GM21515 (cell line): ENCODE results near the gene ADGRL3.

Experiments
- ATAC-seq: cut with Tn5 transposase; IDR thresholded peaks from one replicate; pipeline ENCODE4 v1.9.1; 2021; ENCODE audit not compliant: unreplicated experiment

Gene ADGRL3

DNA sequence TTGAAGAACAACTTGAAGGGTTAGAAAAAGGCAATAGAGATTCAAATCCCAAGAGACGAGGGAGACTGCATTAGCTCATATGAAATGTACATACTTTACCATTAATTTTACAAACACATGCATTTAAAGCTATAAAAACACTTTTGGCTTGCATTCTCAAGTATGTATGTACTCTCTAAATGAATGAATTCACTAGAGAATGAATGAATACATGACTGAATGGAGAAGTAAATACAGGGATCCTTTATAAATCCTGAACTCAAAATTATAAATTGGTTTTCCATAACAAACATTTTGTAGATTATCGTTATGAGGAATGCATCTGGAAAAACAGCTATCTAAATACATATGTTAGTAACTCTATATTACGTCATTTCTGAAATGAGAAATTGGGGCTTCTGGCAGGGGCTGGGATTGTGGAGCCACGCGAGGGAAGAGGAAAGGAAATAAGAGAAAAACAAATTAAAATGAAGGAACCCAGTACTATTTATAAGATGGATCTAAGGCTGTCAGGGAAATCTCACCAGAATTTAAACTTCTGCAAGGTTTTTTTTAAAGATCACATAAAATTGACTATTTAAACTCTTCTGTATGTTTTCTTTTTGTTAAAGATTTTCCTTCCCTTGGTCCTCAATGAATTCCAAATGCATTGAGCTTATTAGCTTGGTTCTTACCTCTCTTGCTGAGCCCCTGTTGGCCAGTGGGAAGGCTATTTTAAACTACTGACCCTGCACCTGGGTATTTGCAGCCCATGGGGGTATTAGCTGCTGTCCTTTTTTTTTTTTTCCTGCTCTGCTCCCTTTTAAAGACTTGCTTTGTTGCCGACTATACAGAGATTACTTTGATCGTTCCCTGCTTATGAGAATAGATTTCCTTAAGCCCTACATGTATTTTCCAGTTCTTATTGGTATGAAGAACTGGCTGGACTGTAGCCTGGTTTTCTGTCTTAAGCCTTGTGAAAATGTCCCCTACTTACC, 207.8 kb downstream of the ADGRL3 start:
- ATAC-seq, result no peak

GRCh38 chr4:61408861-61409260, 208.7 kb downstream of the ADGRL3 start:
- no peak for ATAC-seq

- no peak for ATAC-seq
Observed at GRCh38 chr4:61411241-61411640, 211.1 kb downstream of the ADGRL3 start.

DNA sequence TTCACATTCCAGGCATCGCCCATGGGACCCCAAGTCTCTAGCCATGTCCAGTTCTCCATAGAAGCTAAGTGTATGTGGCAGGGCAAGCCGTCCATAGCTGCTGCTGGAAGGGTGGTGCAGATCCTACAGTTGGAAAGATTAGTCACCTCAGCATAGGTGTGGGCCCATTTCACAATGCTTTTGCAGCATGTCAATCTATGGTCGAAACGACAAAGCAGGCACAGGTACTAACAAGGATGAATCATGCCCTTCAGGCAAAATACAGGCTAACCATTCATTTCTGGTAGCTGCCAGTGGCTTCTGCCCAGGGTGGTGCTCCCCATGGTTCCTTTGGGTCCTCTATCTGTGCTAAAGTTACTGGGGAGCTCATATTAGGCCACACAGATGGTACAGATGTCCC, 225.2 kb downstream of the ADGRL3 start:
- no peak for ATAC-seq

GRCh38 chr4:61426229-61426628, 226.1 kb downstream of the ADGRL3 start:
- no peak for ATAC-seq

GRCh38 chr4:61427099-61427817, 227.1 kb downstream of the ADGRL3 start:
- ATAC-seq, result no peak

DNA sequence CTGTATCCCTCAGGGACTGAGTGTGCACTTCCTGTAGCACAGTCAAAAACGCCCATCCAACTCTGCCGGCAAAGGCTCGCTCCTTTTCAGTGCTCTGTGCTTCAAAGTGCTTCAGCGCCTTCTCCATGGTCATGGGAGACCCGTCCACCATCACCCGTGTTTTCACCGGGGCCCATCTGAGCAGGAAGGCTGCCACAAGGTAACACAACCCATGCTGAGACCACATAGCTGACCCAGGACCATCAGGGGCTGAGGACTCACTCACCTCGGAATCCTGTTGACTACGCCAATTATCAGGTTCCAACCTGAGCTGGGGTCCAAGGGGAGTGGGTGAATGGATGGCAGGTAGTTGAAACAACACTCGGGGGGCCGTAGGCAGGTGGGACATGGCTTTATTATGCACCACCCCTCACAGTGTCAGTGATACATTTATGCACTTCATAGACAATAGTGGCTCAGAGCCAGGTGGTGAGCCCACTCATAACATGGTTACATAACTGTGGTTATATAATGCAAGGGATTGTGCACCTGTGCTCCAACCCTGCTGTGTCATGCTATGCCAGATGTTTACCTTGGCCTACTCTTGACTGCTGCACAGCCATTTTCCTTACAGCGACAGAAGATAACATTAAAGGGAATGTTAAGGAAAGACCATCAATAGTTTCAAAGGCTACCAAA, 227.8 kb downstream of the ADGRL3 start:
- ATAC-seq, result no peak

DNA sequence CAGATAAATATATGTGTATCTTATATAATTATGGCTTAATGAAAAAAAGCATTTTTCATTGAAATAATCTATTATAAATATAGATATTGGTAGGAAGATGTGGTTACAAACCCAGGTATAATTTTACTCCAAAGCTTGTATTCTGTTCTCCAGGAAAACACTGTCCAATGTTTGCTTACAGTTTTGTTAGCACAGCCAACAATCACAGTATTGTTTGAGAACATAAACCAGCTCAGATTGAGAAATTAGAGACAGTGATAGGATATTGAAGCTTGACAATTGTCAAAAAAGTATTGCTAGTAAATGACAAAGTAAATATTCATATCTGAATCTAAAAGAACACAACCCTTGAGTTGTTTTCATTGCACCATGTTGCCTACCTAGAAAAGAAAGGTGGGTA, 228.8 kb downstream of the ADGRL3 start:
- no peak for ATAC-seq

DNA sequence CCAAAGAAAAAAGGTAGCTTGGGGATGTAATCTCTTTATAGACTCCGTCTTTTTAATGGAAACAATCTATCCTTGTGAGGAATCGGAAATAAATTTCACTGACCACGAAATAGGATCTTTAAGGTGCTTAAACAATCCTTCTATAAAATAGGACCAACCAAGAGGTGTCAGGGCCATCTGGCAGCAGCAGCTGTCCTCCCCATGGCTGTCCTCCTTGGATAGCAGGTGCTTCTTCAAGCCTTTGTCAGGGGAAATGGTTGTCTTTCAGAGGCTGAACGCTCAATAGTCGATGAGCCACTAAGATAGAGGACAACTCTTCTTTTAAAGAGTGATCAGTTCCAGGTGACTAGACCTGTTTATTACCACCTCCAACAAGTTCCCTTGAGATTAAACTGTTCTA, 231.0 kb downstream of the ADGRL3 start:
- ATAC-seq, result no peak

DNA sequence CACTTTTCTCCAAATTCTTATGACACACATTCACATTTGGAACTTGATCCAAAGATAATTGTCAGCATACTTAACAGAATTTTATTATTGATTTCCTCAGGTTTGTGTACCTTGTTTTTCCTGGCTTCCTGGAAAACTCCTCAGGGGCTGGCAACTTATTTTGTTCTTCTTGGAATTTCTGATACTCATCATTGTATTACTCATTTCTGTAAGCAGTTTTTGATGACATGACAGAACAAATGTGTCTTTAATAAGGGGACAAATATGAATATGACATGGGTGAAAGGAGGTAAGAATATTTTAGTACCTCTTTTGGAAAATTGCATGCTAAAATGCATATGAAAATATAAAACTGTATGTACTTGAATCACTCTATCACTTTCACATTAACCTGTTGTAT, 237.8 kb downstream of the ADGRL3 start:
- no peak for ATAC-seq

DNA sequence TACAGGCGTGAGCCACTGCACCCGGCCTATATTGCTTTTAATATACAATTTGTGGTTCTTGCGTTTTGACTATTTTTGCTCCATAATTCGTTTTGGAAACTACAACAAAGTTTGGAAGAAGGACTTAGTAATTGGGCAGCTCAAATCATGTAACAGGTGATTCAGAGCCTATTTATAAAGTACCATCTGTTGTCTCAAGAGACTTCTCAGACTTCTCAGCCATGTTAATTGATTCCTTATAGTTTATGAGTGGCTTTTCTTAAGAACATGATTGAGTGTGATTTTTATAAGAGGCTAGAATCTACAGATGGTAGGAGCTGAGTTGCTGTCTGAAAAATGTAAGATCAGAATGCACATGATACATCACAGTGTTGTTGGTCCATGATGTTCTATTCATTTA, 240.2 kb downstream of the ADGRL3 start:
- no peak for ATAC-seq

GRCh38 chr4:61442936-61443335, 242.8 kb downstream of the ADGRL3 start:
- ATAC-seq, result no peak

GRCh38 chr4:61443813-61444510, 243.8 kb downstream of the ADGRL3 start:
- ATAC-seq, result no peak

DNA sequence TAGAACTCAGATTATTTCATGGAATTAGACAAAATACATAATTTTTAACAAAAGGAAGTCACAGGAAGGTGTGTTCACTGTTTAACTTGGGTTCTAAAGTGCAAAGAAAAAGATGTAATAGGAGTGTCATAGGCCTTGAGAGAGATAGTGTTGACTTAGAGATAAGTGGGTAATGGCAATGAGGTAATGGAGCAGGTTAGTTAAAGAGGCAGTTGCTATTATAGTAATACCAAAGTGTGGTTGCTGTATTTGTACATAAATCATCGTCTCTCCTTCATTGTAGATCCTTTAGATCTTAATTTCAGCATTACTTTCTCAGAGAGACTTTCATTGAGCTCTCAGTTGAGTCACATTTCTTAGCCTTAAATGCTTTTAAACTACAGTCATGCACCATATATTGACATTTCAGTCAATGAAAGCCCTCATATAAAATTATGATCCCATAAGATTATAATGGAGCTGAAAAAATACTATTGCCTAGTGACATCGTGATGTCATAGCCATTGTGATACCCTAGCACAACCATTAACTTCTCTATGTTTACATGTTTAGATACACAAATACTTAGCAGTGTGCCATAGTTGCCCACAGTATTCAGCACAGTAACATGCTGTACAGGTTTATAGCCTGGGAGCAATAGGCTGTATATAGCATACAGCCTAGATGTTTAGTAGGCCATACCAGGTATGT, 245.4 kb downstream of the ADGRL3 start:
- ATAC-seq, result no peak

DNA sequence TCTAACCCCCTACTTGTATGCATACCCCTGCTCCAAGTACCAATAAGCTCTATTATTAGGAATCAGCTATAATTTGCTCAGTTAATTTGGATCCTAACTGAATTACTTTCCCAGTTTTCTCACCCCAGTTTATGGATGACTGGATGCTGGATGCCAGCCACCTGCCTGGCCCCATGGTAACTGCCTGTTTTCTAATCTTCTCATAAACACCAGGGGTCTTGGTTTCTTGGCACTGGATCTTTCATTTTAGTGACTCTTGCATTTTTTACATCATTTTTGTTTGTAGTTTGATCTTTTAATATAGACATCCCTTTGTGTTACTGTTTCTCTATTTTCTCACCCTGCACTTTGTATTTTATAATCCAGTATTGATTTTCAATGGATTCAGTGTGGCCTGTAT, 246.8 kb downstream of the ADGRL3 start:
- ATAC-seq, result no peak

- no peak for ATAC-seq
Observed at GRCh38 chr4:61447918-61448317, 247.8 kb downstream of the ADGRL3 start.

DNA sequence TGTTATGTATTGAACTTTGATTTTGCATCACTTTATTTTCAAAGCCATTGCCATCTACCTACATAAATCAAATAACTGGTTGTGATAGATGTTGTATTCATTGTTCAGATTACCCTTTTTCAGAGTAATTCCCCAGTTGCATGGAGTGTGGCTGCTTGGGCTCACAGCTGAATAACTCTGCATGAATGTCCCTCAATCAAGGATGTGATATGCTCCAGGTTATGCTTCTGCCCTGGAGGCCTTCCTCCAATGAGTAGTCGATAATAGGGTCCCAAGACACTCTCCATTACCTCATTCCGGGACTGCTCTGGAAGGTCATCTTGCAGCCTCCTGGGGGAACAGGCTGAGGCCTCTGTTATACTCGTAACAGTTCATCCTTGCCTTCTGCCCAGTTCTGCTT, 251.8 kb downstream of the ADGRL3 start:
- no peak for ATAC-seq

DNA sequence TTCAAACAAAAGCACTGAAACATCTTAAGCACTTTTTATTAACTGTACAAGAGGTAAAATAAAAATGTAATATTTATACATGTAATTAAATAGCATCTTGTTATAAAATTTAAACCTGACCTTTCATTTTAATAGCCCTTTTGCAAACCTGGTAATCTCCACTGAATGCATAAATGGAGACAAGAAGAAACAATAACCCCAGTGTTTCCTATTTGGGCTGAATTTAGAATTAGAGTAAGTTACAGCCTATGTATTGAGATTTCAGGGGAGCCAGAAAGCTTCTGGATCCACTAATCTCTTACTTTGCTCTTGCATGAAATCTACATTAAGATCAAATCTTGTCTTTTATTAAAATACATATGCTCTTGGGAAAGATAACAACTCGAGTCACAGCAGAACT, 261.8 kb downstream of the ADGRL3 start:
- ATAC-seq, result no peak

GRCh38 chr4:61462451-61463326, 262.6 kb downstream of the ADGRL3 start:
- no peak for ATAC-seq
